HepG2 (cell line): ENCODE measurements around the gene PRR14. TPM values are rescaled to one million over a fixed set of nuclear protein-coding genes. Genes with fewer than 3 reads are reported as not detected.
A peak's percentile ranks its signal among the peaks of the same experiment; 100 is the strongest.

Experiments
- ATM ChIP-seq: fragments of 450-650 bp; IDR thresholded peaks from 2 replicates; pipeline ENCODE4 v1.7.1; 2017; ENCODE audit warnings: mild to moderate bottlenecking, borderline replicate concordance
- CBX1 ChIP-seq: IDR thresholded peaks from one replicate; pipeline ENCODE4 v1.6.1; 2016; ENCODE audit warnings: antibody characterized with exemption, low read depth
- CENPBD1 ChIP-seq: sonication (generic); formaldehyde crosslinking; IDR thresholded peaks from 2 replicates; pipeline ENCODE4 v1.8.0; 2022; ENCODE audit warnings: missing genetic modification reagents, low read depth, mild to moderate bottlenecking, borderline replicate concordance
- HES4 ChIP-seq: sonication (generic); formaldehyde crosslinking; IDR thresholded peaks from 2 replicates; pipeline ENCODE4 v1.9.0; 2021; ENCODE audit warnings: mild to moderate bottlenecking, missing genetic modification reagents, borderline replicate concordance
- HIC2 ChIP-seq: sonication (generic); formaldehyde crosslinking; IDR thresholded peaks from 2 replicates; pipeline ENCODE4 v1.9.0; 2022; ENCODE audit warnings: low read depth, missing genetic modification reagents
- IKZF1 ChIP-seq: fragments of 450-650 bp; IDR thresholded peaks from 2 replicates; pipeline ENCODE4 v1.7.1; 2016
- MAZ ChIP-seq, 2 experiments: sonication (generic) in 1 of 2; formaldehyde crosslinking in 1 of 2; IDR thresholded peaks; 2 replicates each; pipeline versions ENCODE4 v1.5.0 to v1.6.1; 2012 to 2020; ENCODE audit warnings: low read depth in 2 of 2, mild to moderate bottlenecking in 2 of 2, borderline replicate concordance in 1 of 2, improper control_type of control experiment in 1 of 2, low read length in 1 of 2, missing genetic modification reagents in 1 of 2, moderate library complexity in 1 of 2
- MXI1 ChIP-seq: IDR thresholded peaks from 3 replicates; pipeline ENCODE4 v1.6.1; 2012; ENCODE audit warnings: low read depth, low read length, inconsistent platforms, borderline replicate concordance
- SALL1 ChIP-seq: sonication (generic); formaldehyde crosslinking; IDR thresholded peaks from 2 replicates; pipeline ENCODE4 v1.8.0; 2022; ENCODE audit warnings: mild to moderate bottlenecking, missing genetic modification reagents
- SETDB1 ChIP-seq: sonication (generic); formaldehyde crosslinking; IDR thresholded peaks from 2 replicates; pipeline ENCODE4 v1.5.1; 2020; ENCODE audit warnings: missing genetic modification reagents, mild to moderate bottlenecking, borderline replicate concordance
- SPEN ChIP-seq: sonication (generic); formaldehyde crosslinking; IDR thresholded peaks from 2 replicates; pipeline ENCODE4 v1.5.1; 2020; ENCODE audit warnings: low read depth, mild to moderate bottlenecking, missing genetic modification reagents
- TFAP4 ChIP-seq: sonication (generic); IDR thresholded peaks from 2 replicates; pipeline ENCODE4 v1.6.1; 2016; ENCODE audit warnings: low read depth, borderline replicate concordance
- TFDP2 ChIP-seq: sonication (generic); formaldehyde crosslinking; IDR thresholded peaks from 2 replicates; pipeline ENCODE4 v1.4.0; 2020; ENCODE audit warnings: missing genetic modification reagents
- THRA ChIP-seq: sonication (generic); formaldehyde crosslinking; IDR thresholded peaks from 2 replicates; pipeline ENCODE4 v1.4.0; 2020; ENCODE audit warnings: missing genetic modification reagents, borderline replicate concordance
- ZNF329 ChIP-seq: sonication (generic); formaldehyde crosslinking; IDR thresholded peaks from 2 replicates; pipeline ENCODE4 v1.9.0; 2021; ENCODE audit warnings: low read depth, mild to moderate bottlenecking, missing genetic modification reagents
- polyA plus RNA-seq, 8 experiments: library from polyadenylated mRNA; depleted of rRNA in 3 of 8; stranded (reverse) in 7 of 8; unstranded in 1 of 8; fragments of >200 nt; fragmentation: Illumina TruSeq in 4 of 8; extraction: Trizol in 4 of 8; gene quantifications; 2 replicates each; pipeline versions ENCODE4 v1.2.1 to v1.2.3, GENCODE V29; 2011 to 2016; ENCODE audit warnings: low read depth in 4 of 8, missing spikeins in 1 of 8, mixed read lengths in 1 of 8; ENCODE audit not compliant: insufficient read depth in 1 of 8
- total RNA-seq, 5 experiments: library from RNA; depleted of rRNA; stranded (reverse); fragments of >200 nt; fragmentation: Illumina TruSeq; extraction: Trizol; gene quantifications; 2 replicates each; pipeline ENCODE4 v1.2.3, GENCODE V29; 2016; ENCODE audit warnings: low read depth in 1 of 5

The PRR14 gene
- total and polyA plus RNA-seq, 2 of the 13 experiments (the other 11 are each of a cell fraction or from before 2014, with no cell fraction given): 8.4 to 11.0 TPM

GRCh38 chr16:30698816-30699614 lies 48.3 kb downstream of the PRR14 start, which contains the start of gene SRCAP (continued):
- peak; percentile 40; the same call in 1 of the 2 replicates for TF ChIP-seq TFAP4
- no peak for TF ChIP-seq IKZF1
- peak; percentile 98 for TF ChIP-seq THRA (CRISPR knock-in tag)
- peak; percentile 76 for TF ChIP-seq MAZ (IDR thresholded peaks at IDR 0.05; ENCODE audit: borderline replicate concordance, low read depth, low read length)
- no peak; the same call in 1 of the 2 replicates for TF ChIP-seq MAZ (CRISPR knock-in tag; IDR thresholded peaks at IDR 0.05; ENCODE audit: low read depth)
- TF ChIP-seq CENPBD1 (CRISPR knock-in tag): no peak
- TF ChIP-seq TFDP2 (CRISPR knock-in tag): peak; percentile 65; the same call in 1 of the 2 replicates
- TF ChIP-seq CBX1: no peak
- TF ChIP-seq ZNF329 (CRISPR knock-in tag): peak; percentile 39; the same call in 1 of the 2 replicates
- peak; percentile 72 for TF ChIP-seq SALL1
- no peak for TF ChIP-seq HIC2
- no peak for TF ChIP-seq ATM
- TF ChIP-seq SETDB1 (CRISPR knock-in tag): no peak
- TF ChIP-seq MXI1: peak; percentile 34; the same call in 2 of the 3 replicates
- TF ChIP-seq HES4 (CRISPR knock-in tag): no peak; the same call in 1 of the 2 replicates
- peak; percentile 73 for TF ChIP-seq SPEN
